CD4-positive, alpha-beta T cell treated with Interleukin-21 for 1 hour (primary cell): ENCODE results near the gene PARD6A.
A peak's percentile ranks its signal among the peaks of the same experiment; 100 is the strongest.

Source experiments
- DNase-seq: peaks from one replicate; pipeline ENCODE4 v3.0.0-alpha.2; 2020

PARD6A gene

DNA sequence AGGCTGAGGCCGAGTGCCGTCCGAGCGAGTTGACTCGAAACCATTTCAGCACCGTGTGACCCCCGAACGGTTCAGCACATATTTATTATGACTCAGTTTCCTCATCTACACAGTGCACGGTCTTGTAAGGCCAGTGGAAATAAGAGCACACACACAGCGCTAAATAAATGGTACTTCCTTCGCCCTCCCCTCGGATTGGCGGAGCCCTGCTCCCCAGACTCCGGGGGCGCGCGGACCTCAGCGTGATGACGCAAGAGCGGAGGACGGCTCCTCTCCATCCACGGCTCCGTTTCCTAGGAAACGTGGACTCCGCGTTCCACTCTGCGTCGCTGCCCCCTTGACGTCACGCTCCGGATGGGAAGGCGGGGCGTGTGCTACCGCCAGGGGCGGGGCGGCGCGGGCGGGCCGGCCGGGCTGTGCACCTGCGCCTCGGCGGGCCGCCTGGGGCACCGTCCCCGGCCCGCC, at the start of gene PARD6A:
TSS of gene PARD6A (plus strand) at position 397 of the 465 bp plus-strand sequence. CDS start 79 bp downstream, outside the sequence.
- DNase-seq, result peak; percentile 98

DNA sequence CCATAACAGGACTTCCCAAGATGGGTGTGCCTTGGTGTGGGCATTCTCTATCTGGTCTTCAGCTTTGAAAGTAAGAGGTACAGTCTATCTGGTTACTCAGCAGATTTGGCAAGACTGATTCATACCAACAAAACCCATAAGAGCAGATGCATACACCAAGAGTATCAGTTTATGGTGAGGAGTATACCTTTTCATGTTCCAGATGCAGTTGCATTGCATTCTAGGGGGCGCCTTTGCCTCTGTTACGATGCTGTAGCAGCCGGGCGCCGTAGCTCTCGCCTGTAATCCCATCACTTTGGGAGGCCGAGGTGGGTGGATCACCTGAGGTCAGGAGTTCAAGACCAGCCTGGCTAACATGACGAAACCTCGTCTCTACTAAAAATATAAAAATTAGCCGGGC, 47.0 kb upstream of the PARD6A start:
- peak; percentile 7 for DNase-seq

GRCh38 chr16:67628216-67628615, 32.5 kb upstream of the PARD6A start:
- DNase-seq, result no peak

- DNase-seq, result no peak
These were observed 28.2 kb upstream of the PARD6A start for GRCh38 chr16:67632415-67633172.

DNA sequence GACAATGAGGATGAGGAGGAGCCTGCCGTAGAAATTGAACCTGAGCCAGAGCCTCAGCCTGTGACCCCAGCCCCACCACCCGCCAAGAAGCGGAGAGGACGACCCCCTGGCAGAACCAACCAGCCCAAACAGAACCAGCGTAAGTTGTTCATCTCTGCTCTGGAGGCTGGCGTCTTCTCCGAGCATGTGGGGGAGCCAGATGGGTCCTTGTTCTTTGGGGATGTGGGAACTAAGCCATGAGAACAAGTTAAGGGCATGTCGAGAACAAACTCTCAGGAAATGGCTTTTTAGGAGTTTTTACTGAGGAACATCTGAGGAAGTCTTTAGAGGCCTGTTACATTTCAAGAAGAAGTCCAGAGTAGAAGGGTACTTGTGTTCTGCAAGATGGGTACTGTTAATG, 24.0 kb upstream of the PARD6A start:
- no peak for DNase-seq

DNA sequence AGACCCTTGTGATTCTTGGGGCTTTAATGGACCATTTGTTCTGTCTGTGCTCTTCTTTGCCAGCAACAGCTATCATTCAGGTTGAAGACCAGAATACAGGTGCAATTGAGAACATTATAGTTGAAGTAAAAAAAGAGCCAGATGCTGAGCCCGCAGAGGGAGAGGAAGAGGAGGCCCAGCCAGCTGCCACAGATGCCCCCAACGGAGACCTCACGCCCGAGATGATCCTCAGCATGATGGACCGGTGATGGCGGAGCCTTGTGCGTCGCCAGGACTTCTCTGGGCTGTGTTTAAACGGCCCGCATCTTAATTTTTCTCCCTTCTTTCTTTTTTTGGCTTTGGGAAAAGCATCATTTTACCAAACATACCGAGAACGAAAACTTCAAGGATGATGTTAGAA, 23.1 kb upstream of the PARD6A start:
- no peak for DNase-seq

- no peak for DNase-seq
These were observed 18.7 kb upstream of the PARD6A start for GRCh38 chr16:67641779-67642708.

- DNase-seq, result no peak
These were observed 16.7 kb upstream of the PARD6A start for GRCh38 chr16:67644038-67644437.

- peak; percentile 27 for DNase-seq
These were observed 15.2 kb upstream of the PARD6A start for GRCh38 chr16:67645397-67646121.

GRCh38 chr16:67647111-67647651, 13.6 kb upstream of the PARD6A start:
- DNase-seq, result no peak

DNA sequence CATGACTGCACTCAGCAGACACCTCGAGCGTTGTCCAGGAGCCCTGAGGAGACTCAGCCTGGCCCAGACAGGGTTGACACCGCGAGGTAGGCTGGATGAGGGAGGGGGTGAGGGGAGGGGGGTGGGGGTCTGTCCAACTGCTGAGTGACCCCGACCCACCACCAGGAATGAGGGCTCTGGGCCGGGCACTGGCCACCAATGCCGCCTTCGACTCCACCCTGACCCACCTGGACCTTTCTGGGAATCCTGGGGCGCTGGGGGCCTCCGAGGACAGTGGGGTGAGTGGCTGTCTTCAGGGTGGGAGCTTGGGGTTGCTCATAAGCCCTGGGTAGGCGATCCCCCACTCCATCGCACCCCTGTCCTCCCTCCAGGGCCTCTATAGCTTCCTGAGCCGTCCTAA, 13.1 kb upstream of the PARD6A start:
- no peak for DNase-seq

GRCh38 chr16:67648088-67648763, 12.5 kb upstream of the PARD6A start:
- DNase-seq, result no peak

DNA sequence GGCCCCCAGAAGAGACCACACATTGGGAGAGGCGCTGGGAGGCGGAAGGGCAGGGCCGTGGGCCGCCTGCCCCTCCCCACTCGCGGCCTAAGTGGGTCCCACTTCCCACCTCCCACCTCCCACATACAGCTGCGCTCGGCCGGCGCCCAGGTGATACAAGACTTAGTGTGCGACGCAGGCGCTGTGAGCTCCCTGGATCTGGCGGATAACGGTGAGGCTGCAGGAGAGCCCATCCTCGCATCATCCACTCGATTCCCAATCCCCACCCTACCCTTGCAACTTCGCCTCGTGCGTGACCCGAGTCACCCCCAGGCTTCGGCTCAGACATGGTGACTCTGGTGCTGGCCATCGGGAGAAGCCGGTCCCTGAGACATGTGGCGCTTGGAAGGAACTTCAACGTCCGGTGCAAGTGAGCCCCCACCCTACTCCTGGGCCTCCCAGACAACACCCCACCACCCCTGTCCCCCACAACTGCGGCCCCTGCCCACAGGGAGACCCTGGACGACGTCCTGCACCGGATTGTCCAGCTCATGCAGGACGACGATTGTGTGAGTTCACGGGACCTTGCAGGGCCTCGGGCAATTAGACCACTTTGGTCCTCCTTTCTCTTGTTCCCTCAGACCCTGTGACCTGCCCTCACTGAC, 11.9 kb upstream of the PARD6A start:
- no peak for DNase-seq

GRCh38 chr16:67649494-67649931, 11.2 kb upstream of the PARD6A start:
- DNase-seq, result no peak

DNA sequence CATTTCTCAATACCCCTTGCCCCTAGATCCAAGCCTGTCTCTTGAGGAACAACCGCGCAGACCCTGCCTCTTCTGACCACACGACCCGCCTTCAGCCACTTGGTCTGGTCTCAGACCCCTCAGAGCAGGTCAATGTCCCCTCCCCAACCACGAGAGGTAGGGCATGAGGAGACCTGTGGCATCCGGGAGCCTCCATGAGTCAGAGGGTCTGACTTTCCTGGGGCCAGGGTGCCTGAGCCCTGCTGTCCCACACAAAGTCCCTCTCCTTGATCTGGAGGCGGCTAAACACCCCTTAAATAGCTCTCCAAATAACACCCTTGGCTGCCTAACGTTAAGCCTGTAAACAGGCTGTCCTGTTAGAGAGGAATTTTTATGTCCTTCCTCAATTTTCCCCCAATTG, 10.7 kb upstream of the PARD6A start:
- no peak for DNase-seq

DNA sequence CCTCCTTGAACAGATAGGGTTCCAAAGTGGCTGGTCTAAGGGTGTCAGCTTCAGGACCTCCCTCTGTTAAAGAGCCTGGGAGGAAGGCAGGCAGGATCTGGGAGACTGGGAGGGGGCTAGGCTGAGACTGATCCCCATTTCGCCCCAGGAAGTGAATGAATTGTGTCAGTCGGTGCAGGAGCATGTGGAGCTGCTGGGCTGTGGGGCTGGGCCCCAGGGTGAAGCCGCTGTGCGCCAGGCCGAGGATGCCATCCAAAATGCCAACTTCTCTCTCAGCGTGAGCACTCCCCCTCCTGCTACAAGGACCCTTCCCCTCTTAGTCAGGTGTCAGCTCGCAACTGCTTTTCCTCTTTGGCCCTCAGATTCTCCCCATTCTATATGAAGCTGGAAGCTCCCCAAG, 9.7 kb upstream of the PARD6A start:
- no peak for DNase-seq

DNA sequence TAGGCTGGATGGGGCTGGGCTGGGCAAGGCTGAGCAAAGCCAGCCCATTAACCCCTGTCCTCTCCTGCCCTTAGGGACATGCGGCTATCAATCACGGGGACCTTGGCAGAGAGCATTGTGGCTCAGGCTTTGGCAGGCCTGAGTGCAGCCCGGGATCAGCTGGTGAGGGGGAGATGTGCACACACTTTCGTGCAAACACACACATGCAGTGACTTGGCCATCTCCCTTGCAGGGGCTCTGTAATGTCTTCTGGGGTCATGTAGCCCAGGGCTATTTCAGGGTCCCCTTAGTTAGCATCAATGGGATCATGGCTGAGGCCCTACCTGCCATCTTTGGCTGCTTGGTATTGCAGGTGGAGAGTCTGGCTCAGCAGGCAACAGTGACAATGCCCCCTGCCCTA, 8.9 kb upstream of the PARD6A start:
- DNase-seq, result no peak

DNA sequence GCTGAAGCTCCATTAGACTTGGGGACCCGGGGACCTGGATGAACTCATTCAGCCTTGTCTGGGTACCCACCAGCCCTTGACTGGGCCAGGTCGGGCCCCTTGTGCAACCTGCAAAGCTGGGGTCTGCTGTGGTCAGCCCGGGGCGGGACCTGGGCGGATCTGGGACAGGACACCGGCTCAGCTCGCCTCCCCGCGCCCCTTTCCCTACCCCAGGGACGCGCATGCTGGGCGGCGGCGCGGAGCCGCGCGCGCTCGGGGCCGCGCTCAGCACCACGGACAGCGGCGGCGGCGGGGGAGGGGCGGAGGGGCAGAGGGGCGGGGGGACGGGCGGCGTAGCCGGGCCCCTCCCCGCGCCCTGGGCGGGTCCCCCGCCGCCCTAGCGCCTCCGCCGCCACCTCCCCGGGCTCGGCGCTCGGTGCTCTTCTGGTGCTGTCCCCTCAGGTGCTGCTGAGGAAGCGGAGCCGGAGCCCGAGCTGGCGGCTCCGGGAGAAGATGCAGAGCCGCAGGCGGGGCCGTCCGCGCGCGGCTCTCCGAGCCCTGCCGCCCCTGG, 8.1 kb upstream of the PARD6A start:
- no peak for DNase-seq

DNA sequence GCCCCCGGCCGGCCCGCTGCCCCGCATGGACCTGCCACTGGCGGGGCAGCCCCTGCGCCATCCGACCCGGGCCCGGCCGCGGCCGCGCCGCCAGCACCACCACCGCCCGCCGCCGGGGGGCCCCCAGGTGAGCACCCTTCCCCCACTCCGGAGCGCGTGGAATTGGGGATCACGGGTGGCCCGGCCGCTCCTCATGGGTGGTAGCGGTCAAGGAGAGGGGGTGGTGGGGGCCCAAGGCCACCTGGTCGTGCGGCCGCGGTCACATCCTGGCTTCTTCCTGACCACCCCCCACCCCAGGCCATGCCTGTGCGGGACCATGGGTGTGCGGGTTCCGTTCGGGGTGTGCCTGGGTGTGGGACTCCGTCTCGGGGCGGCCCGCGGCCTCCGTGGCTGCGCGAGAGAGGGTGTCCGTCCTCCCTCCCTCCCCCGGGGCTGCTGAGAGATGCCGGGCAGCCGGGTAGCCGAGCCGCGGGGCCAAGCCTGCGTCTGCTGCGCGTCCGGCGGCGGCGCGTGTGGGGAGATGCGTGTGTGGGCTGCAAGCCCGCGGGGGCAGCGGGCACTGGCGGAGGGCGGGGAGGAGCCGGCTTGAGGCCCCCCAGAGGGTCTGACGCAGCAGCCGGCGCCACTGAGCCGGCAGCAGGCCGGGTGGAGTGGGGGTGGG, 7.5 kb upstream of the PARD6A start:
- no peak for DNase-seq

GRCh38 chr16:67653789-67654402, 6.9 kb upstream of the PARD6A start:
- DNase-seq, result no peak
